ENCODE measurements around the gene PRR9.

The PRR9 gene

DNA sequence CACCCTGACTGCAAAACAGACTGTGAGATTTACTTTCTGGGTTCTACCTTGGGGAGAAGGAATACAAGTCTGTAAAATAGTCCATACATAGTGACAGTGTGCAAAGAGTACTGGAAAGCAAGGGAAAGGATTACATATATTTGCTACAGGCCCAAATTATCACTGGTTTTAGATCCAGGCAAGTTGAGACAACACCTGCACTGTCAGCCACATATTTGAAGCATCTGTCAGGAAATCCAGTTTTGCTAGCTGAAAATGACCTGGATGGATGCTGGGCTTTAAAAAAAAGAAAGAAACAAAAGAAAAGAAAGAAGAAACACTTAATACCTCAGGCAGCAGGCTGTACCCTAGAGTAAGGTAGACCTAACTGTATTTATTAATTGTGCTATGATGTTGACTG, 42.8 kb upstream of the PRR9 start (continued):
- TF ChIP-seq, protein P1, sequence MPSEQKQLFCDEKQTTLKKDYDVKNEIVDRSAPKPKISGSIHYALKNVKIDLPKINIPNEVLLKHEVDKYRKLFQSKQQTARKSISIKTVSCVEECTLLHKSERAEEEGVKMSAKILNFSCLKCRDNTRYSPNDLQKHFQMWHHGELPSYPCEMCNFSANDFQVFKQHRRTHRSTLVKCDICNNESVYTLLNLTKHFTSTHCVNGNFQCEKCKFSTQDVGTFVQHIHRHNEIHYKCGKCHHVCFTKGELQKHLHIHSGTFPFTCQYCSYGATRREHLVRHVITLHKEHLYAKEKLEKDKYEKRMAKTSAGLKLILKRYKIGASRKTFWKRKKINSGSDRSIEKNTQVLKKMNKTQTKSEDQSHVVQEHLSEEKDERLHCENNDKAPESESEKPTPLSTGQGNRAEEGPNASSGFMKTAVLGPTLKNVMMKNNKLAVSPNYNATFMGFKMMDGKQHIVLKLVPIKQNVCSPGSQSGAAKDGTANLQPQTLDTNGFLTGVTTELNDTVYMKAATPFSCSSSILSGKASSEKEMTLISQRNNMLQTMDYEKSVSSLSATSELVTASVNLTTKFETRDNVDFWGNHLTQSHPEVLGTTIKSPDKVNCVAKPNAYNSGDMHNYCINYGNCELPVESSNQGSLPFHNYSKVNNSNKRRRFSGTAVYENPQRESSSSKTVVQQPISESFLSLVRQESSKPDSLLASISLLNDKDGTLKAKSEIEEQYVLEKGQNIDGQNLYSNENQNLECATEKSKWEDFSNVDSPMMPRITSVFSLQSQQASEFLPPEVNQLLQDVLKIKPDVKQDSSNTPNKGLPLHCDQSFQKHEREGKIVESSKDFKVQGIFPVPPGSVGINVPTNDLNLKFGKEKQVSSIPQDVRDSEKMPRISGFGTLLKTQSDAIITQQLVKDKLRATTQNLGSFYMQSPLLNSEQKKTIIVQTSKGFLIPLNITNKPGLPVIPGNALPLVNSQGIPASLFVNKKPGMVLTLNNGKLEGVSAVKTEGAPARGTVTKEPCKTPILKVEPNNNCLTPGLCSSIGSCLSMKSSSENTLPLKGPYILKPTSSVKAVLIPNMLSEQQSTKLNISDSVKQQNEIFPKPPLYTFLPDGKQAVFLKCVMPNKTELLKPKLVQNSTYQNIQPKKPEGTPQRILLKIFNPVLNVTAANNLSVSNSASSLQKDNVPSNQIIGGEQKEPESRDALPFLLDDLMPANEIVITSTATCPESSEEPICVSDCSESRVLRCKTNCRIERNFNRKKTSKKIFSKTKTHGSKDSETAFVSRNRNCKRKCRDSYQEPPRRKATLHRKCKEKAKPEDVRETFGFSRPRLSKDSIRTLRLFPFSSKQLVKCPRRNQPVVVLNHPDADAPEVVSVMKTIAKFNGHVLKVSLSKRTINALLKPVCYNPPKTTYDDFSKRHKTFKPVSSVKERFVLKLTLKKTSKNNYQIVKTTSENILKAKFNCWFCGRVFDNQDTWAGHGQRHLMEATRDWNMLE (tag by site-specific recombination; conservative IDR thresholded peaks at IDR 0.05; ENCODE audit: low read depth): no peak
- TF ChIP-seq, protein P2, sequence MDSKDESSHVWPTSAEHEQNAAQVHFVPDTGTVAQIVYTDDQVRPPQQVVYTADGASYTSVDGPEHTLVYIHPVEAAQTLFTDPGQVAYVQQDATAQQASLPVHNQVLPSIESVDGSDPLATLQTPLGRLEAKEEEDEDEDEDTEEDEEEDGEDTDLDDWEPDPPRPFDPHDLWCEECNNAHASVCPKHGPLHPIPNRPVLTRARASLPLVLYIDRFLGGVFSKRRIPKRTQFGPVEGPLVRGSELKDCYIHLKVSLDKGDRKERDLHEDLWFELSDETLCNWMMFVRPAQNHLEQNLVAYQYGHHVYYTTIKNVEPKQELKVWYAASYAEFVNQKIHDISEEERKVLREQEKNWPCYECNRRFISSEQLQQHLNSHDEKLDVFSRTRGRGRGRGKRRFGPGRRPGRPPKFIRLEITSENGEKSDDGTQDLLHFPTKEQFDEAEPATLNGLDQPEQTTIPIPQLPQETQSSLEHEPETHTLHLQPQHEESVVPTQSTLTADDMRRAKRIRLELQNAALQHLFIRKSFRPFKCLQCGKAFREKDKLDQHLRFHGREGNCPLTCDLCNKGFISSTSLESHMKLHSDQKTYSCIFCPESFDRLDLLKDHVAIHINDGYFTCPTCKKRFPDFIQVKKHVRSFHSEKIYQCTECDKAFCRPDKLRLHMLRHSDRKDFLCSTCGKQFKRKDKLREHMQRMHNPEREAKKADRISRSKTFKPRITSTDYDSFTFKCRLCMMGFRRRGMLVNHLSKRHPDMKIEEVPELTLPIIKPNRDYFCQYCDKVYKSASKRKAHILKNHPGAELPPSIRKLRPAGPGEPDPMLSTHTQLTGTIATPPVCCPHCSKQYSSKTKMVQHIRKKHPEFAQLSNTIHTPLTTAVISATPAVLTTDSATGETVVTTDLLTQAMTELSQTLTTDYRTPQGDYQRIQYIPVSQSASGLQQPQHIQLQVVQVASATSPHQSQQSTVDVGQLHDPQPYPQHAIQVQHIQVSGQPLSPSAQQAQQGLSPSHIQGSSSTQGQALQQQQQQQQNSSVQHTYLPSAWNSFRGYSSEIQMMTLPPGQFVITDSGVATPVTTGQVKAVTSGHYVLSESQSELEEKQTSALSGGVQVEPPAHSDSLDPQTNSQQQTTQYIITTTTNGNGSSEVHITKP (tag by site-specific recombination; IDR thresholded peaks at IDR 0.05): no peak
- TF ChIP-seq ZNF132 (tag by site-specific recombination; IDR thresholded peaks at IDR 0.05; ENCODE audit: borderline replicate concordance): no peak
- TF ChIP-seq, protein P3, sequence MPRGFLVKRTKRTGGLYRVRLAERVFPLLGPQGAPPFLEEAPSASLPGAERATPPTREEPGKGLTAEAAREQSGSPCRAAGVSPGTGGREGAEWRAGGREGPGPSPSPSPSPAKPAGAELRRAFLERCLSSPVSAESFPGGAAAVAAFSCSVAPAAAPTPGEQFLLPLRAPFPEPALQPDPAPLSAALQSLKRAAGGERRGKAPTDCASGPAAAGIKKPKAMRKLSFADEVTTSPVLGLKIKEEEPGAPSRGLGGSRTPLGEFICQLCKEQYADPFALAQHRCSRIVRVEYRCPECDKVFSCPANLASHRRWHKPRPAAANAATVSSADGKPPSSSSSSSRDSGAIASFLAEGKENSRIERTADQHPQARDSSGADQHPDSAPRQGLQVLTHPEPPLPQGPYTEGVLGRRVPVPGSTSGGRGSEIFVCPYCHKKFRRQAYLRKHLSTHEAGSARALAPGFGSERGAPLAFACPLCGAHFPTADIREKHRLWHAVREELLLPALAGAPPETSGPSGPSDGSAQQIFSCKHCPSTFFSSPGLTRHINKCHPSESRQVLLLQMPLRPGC (tag by site-specific recombination; IDR thresholded peaks at IDR 0.05): no peak
- TF ChIP-seq, protein P4, sequence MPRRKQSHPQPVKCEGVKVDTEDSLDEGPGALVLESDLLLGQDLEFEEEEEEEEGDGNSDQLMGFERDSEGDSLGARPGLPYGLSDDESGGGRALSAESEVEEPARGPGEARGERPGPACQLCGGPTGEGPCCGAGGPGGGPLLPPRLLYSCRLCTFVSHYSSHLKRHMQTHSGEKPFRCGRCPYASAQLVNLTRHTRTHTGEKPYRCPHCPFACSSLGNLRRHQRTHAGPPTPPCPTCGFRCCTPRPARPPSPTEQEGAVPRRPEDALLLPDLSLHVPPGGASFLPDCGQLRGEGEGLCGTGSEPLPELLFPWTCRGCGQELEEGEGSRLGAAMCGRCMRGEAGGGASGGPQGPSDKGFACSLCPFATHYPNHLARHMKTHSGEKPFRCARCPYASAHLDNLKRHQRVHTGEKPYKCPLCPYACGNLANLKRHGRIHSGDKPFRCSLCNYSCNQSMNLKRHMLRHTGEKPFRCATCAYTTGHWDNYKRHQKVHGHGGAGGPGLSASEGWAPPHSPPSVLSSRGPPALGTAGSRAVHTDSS (tag by site-specific recombination; IDR thresholded peaks at IDR 0.05): no peak
- TF ChIP-seq, protein P5, sequence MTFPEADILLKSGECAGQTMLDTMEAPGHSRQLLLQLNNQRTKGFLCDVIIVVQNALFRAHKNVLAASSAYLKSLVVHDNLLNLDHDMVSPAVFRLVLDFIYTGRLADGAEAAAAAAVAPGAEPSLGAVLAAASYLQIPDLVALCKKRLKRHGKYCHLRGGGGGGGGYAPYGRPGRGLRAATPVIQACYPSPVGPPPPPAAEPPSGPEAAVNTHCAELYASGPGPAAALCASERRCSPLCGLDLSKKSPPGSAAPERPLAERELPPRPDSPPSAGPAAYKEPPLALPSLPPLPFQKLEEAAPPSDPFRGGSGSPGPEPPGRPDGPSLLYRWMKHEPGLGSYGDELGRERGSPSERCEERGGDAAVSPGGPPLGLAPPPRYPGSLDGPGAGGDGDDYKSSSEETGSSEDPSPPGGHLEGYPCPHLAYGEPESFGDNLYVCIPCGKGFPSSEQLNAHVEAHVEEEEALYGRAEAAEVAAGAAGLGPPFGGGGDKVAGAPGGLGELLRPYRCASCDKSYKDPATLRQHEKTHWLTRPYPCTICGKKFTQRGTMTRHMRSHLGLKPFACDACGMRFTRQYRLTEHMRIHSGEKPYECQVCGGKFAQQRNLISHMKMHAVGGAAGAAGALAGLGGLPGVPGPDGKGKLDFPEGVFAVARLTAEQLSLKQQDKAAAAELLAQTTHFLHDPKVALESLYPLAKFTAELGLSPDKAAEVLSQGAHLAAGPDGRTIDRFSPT (tag by site-specific recombination; IDR thresholded peaks at IDR 0.05): no peak
- no peak for TF ChIP-seq ZNF302 (tag by site-specific recombination; IDR thresholded peaks at IDR 0.05; ENCODE audit: low read depth)
- no peak for TF ChIP-seq ZNF664 (tag by site-specific recombination; IDR thresholded peaks at IDR 0.05)
- TF ChIP-seq, protein P6, sequence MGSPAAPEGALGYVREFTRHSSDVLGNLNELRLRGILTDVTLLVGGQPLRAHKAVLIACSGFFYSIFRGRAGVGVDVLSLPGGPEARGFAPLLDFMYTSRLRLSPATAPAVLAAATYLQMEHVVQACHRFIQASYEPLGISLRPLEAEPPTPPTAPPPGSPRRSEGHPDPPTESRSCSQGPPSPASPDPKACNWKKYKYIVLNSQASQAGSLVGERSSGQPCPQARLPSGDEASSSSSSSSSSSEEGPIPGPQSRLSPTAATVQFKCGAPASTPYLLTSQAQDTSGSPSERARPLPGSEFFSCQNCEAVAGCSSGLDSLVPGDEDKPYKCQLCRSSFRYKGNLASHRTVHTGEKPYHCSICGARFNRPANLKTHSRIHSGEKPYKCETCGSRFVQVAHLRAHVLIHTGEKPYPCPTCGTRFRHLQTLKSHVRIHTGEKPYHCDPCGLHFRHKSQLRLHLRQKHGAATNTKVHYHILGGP (tag by site-specific recombination; IDR thresholded peaks at IDR 0.05): no peak

DNA sequence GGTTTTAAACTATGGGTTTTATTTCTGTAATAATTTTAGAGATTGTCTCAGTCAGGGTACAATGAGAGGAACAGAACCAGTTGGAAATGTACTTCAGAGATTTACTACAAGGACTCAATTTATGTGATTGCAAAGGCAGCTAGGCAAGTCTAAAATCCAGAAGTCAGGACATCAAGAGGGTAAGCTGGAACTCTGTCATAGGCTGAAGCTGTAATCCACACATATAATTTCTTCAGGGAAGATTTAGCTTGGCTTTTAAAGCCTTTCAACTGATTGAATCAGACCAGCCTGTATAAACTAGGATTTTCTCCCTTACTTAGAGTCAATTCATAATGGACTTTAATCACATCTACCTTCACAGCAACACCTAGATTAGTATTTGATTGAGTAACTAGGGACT, 38.5 kb upstream of the PRR9 start:
- no peak overlapping the region for H3K27ac ChIP-seq (ENCODE audit: extremely low read depth, low read depth, low read length)
- no peaks in the 10 kb centered on the region for H3K4me1 ChIP-seq (ENCODE audit: control insufficient read depth, insufficient read depth, low read length)
- H3K9me3 ChIP-seq (ENCODE audit: control insufficient read depth, insufficient read depth, low read depth, low read length): no peaks in the 10 kb centered on the region; the same call in 1 of the 2 replicates
- ChIA-PET CTCF (no interaction called here), POLR2A (no interaction called here)
- no peak overlapping the region for H3K4me3 ChIP-seq (ENCODE audit: low read depth, low read length)
- H3K36me3 ChIP-seq (ENCODE audit: control insufficient read depth in 2 of 2, insufficient read depth in 1 of 2, low read length in 2 of 2): no peaks in the 10 kb centered on the region
- TF ChIP-seq ZNF416 (tag by site-specific recombination; IDR thresholded peaks at IDR 0.05) (no peak), SCRT2 (tag by site-specific recombination; IDR thresholded peaks at IDR 0.05) (no peak), ZNF677 (tag by site-specific recombination; IDR thresholded peaks at IDR 0.05) (no peak), ZNF121 (tag by site-specific recombination; IDR thresholded peaks at IDR 0.05) (no peak), ZEB2 (tag by site-specific recombination; IDR thresholded peaks at IDR 0.05) (no peak)
- TF ChIP-seq, protein P7, sequence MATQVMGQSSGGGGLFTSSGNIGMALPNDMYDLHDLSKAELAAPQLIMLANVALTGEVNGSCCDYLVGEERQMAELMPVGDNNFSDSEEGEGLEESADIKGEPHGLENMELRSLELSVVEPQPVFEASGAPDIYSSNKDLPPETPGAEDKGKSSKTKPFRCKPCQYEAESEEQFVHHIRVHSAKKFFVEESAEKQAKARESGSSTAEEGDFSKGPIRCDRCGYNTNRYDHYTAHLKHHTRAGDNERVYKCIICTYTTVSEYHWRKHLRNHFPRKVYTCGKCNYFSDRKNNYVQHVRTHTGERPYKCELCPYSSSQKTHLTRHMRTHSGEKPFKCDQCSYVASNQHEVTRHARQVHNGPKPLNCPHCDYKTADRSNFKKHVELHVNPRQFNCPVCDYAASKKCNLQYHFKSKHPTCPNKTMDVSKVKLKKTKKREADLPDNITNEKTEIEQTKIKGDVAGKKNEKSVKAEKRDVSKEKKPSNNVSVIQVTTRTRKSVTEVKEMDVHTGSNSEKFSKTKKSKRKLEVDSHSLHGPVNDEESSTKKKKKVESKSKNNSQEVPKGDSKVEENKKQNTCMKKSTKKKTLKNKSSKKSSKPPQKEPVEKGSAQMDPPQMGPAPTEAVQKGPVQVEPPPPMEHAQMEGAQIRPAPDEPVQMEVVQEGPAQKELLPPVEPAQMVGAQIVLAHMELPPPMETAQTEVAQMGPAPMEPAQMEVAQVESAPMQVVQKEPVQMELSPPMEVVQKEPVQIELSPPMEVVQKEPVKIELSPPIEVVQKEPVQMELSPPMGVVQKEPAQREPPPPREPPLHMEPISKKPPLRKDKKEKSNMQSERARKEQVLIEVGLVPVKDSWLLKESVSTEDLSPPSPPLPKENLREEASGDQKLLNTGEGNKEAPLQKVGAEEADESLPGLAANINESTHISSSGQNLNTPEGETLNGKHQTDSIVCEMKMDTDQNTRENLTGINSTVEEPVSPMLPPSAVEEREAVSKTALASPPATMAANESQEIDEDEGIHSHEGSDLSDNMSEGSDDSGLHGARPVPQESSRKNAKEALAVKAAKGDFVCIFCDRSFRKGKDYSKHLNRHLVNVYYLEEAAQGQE (tag by site-specific recombination; IDR thresholded peaks at IDR 0.05): no peak

All from HEK293 (cell line).